HFF-Myc (cell line): ENCODE results near the gene PPP1R14D.

Experiments used
- DNase-seq: peaks from one replicate; pipeline ENCODE4 v3.0.0-alpha.2; 2011; ENCODE audit warnings: low read depth; ENCODE audit errors: extremely low read depth
- H3K4me3 ChIP-seq: replicated peaks from 2 replicates; pipeline ENCODE4 v1.5.1; 2011; ENCODE audit warnings: low read depth, mild to moderate bottlenecking, control low read depth, low read length
- TF ChIP-seq, protein P1 (sequence below): IDR thresholded peaks from 2 replicates; pipeline ENCODE4 v1.5.1; 2012; ENCODE audit warnings: mild to moderate bottlenecking, low read depth, low read length, control low read depth; ENCODE audit errors: missing control alignments

PPP1R14D gene

GRCh38 chr15:40832903-40833302 lies 4.4 kb upstream of the PPP1R14D start:
- DNase-seq = no peak
- TF ChIP-seq, protein P1, sequence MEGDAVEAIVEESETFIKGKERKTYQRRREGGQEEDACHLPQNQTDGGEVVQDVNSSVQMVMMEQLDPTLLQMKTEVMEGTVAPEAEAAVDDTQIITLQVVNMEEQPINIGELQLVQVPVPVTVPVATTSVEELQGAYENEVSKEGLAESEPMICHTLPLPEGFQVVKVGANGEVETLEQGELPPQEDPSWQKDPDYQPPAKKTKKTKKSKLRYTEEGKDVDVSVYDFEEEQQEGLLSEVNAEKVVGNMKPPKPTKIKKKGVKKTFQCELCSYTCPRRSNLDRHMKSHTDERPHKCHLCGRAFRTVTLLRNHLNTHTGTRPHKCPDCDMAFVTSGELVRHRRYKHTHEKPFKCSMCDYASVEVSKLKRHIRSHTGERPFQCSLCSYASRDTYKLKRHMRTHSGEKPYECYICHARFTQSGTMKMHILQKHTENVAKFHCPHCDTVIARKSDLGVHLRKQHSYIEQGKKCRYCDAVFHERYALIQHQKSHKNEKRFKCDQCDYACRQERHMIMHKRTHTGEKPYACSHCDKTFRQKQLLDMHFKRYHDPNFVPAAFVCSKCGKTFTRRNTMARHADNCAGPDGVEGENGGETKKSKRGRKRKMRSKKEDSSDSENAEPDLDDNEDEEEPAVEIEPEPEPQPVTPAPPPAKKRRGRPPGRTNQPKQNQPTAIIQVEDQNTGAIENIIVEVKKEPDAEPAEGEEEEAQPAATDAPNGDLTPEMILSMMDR = no peak
- no peak overlapping the region for H3K4me3 ChIP-seq

DNA sequence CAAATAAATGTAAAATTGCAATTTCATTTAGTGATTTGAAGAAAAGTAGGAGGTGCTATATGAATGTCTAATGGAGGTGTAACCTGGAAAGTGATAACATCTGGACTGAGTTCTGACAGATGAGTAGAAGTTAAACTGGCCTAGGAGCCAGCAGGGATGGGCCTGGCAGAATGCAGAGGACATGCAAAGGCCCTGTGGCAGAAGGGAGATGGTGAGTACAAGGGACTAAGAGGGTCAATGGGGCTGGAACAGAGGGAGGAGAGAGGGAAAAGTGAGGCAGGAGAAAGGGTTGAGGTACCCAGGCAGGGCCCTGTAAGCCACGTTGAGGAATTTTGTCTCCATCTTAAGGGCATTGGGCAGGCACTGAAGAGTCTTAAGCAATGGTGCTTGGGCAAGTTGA lies 3.4 kb upstream of the PPP1R14D start:
- TF ChIP-seq, protein P1 = no peak
- DNase-seq = no peak
- no peak overlapping the region for H3K4me3 ChIP-seq

GRCh38 chr15:40830884-40831283 lies 2.4 kb upstream of the PPP1R14D start:
- H3K4me3 ChIP-seq = no peak overlapping the region
- TF ChIP-seq, protein P1 = no peak
- no peak for DNase-seq

DNA sequence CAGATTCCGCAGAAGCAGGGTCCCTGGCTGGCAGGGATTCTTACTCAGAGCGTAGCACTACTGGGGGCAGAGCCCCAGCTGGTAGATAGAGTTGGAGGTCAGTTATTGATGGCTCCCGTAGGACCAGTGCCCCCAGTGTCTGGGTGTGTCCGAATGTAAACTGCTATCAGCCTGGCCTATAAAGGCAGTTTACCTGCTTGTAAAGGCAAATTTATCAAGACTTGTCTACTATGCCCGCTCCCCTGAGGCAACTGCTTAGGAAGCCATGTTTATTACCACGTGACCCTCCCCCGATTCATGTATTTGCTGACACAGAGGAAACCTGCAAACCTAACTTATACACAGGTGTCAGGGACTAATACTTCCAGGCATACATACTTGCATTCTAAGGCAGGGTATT lies 607 bp upstream of the PPP1R14D start:
- DNase-seq = no peak
- TF ChIP-seq, protein P1 = no peak
- no peak overlapping the region for H3K4me3 ChIP-seq

DNA sequence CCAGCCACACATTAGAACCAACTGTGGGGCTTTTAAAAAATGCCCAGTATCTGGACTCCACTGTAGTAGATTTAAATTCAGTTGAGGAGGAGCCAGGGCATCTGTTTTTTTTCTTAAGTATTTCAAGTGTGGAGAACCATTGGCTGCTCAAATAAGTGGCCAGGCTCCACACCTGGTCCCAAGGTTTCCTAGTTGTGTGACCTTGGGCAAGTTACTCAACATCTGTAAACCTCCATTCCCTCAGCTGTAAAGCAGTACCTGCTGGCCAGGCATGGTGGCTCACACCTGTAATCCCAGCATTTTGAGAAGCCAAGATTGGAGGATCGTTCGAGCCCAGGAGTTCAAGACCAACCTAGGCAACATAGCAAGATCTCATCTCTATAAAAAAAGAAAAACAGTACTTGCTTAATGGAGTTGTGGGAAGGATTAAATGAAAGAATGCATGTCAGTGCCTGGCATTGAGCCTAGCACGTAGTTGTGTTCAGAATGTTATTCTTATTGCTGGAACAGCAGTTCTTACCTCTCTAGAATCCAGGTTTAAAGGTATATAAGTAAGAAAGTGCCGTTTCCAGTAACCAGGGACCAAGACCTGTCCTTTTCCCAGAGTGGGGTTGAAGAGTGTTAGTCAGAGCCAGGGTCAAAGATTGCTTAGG lies 2.0 kb downstream of the PPP1R14D start:
- DNase-seq = no peak
- TF ChIP-seq, protein P1 = no peak

DNA sequence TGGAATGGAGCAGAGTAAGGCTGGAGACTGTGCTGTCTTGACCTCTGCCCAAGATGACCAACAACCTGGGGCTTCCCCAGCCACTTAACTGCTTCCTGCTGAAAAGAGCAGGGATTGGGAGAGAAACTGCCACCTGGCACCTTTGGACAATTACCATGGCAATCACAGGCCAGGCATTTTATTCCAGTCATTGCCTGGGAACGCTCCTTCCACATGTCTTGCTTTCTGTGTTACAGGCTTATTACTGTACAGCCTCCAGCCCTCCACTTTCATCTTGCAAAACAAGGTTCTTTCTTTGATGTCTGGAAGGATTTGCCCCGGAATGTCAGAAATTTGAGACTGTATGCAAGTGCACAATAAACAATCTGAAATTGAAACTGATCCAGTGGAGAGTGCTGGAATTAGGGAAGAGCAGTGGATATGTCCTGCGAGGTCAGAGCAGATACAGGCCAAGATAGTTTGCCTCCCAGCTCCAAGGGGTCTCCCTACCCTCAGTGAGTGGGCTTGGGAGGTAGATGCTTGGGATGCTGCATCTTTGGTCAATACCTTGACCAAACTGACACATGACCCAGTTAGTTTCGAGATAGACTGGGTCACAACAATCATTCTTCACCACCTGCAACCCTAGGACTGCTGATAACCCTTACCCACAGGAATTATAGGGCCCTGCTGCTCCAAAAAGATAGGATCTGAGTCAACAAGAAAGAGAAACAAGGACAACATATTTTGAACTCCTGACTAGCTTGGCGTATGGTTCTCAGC lies 2.7 kb downstream of the PPP1R14D start:
- no peak overlapping the region for H3K4me3 ChIP-seq
- DNase-seq = no peak
- TF ChIP-seq, protein P1 = no peak

More for the DNA sequence above, 2.0 kb downstream of the PPP1R14D start:
- H3K4me3 ChIP-seq = no peak overlapping the region
